Measurements from ENCODE around the gene NFIX. TPM values are rescaled to one million over a fixed set of nuclear protein-coding genes. Genes with fewer than 3 reads are reported as not detected.

NFIX gene
- total and polyA plus RNA-seq, 9 of the 15 experiments (the other 6 are each of a cell fraction or from before 2014, with no cell fraction given), result 0.28 to 26.8 (median 5.4) TPM

DNA sequence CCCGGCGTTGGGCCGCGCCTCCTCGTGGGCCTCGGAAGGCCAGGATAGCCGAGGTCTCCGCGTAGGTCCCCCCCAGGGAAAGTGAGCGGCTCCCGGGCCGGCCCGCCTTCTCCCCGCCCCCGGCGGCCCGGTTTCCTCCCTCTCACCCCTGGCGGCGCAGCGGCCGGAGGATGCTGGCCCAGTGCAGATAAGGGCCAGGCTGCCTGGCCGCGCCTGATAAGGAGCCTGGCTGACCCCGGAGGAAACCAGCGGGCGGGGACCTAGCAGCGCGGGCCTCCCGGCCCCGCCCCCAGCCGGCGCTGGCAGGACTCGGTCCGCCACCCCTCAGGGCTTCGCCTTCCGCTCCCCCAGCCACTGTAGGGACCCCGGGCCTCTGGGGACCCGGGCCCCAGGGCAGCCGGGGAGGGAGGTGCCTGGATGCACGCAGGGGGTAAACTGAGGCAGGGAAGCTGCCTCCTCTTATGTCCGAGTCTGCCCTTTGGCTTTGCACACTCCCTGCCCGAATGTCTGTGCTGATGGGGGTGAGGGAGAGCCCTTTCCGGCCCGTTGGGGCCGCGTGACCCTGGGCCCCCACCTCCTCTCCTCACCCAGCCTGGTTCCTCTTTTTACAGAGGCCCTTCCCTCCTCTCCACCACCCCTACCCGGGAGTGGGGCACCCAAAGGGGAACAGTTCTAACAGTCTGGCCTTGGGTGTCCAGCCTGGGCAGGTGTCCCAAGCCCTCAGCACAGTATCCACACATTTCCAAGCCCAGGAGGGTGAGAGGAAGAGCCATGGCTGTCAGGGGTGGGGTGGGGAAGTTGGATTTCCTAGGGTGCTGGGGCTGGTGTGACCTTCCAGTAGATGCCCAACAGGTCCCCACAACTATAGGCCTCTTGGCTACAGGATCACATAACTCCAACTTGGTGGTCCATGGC, 107.6 kb downstream of the NFIX start, which contains the start of gene LYL1 (continued):
- TF ChIP-seq, protein P1, sequence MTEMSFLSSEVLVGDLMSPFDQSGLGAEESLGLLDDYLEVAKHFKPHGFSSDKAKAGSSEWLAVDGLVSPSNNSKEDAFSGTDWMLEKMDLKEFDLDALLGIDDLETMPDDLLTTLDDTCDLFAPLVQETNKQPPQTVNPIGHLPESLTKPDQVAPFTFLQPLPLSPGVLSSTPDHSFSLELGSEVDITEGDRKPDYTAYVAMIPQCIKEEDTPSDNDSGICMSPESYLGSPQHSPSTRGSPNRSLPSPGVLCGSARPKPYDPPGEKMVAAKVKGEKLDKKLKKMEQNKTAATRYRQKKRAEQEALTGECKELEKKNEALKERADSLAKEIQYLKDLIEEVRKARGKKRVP (CRISPR knock-in tag; IDR thresholded peaks at IDR 0.05), result peak; percentile 21; the same call in 1 of the 2 replicates
- TF ChIP-seq GTF2A2 (tag; IDR thresholded peaks at IDR 0.05) (no peak), SRF (CRISPR knock-in tag; IDR thresholded peaks at IDR 0.05) (peak in 1 of 2 experiments; percentile 81; a peak in 2 of 4 replicates), ILK (tag; IDR thresholded peaks at IDR 0.05; ENCODE audit: borderline replicate concordance, low read depth) (no peak), MED1 (CRISPR knock-in tag; IDR thresholded peaks at IDR 0.05; ENCODE audit: borderline replicate concordance) (no peak), IFI16 (CRISPR knock-in tag; IDR thresholded peaks at IDR 0.05) (0 out of 2 replicates have a peak, but pooled peaks have one; percentile 12), KDM4B (IDR thresholded peaks at IDR 0.05; ENCODE audit: borderline replicate concordance in 2 of 2, low read depth in 1 of 2) (no peak; a peak in 1 of 4 replicates), SMARCA4 (IDR thresholded peaks at IDR 0.05) (peak; percentile 94), CXXC5 (CRISPR knock-in tag; IDR thresholded peaks at IDR 0.05) (peak; percentile 100), MCM7 (IDR thresholded peaks at IDR 0.05) (no peak), MAZ (CRISPR knock-in tag; conservative IDR thresholded peaks at IDR 0.05 in 1 of 2, IDR thresholded peaks at IDR 0.05 in 1 of 2) (peak; percentile 98 to 99), EP300 (IDR thresholded peaks at IDR 0.05; ENCODE audit: low read length) (peak; percentile 98)
- TF ChIP-seq, protein P2, sequence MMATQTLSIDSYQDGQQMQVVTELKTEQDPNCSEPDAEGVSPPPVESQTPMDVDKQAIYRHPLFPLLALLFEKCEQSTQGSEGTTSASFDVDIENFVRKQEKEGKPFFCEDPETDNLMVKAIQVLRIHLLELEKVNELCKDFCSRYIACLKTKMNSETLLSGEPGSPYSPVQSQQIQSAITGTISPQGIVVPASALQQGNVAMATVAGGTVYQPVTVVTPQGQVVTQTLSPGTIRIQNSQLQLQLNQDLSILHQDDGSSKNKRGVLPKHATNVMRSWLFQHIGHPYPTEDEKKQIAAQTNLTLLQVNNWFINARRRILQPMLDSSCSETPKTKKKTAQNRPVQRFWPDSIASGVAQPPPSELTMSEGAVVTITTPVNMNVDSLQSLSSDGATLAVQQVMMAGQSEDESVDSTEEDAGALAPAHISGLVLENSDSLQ (IDR thresholded peaks at IDR 0.05), result no peak; the same call in 1 of the 2 replicates
- TF ChIP-seq, protein P3, sequence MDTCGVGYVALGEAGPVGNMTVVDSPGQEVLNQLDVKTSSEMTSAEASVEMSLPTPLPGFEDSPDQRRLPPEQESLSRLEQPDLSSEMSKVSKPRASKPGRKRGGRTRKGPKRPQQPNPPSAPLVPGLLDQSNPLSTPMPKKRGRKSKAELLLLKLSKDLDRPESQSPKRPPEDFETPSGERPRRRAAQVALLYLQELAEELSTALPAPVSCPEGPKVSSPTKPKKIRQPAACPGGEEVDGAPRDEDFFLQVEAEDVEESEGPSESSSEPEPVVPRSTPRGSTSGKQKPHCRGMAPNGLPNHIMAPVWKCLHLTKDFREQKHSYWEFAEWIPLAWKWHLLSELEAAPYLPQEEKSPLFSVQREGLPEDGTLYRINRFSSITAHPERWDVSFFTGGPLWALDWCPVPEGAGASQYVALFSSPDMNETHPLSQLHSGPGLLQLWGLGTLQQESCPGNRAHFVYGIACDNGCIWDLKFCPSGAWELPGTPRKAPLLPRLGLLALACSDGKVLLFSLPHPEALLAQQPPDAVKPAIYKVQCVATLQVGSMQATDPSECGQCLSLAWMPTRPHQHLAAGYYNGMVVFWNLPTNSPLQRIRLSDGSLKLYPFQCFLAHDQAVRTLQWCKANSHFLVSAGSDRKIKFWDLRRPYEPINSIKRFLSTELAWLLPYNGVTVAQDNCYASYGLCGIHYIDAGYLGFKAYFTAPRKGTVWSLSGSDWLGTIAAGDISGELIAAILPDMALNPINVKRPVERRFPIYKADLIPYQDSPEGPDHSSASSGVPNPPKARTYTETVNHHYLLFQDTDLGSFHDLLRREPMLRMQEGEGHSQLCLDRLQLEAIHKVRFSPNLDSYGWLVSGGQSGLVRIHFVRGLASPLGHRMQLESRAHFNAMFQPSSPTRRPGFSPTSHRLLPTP (IDR thresholded peaks at IDR 0.05; ENCODE audit: borderline replicate concordance, extremely low read depth, insufficient read length), result no peak
- TF ChIP-seq, protein P4, sequence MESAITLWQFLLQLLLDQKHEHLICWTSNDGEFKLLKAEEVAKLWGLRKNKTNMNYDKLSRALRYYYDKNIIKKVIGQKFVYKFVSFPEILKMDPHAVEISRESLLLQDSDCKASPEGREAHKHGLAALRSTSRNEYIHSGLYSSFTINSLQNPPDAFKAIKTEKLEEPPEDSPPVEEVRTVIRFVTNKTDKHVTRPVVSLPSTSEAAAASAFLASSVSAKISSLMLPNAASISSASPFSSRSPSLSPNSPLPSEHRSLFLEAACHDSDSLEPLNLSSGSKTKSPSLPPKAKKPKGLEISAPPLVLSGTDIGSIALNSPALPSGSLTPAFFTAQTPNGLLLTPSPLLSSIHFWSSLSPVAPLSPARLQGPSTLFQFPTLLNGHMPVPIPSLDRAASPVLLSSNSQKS (CRISPR knock-in tag; IDR thresholded peaks at IDR 0.05), result no peak
- TF ChIP-seq, protein P5, sequence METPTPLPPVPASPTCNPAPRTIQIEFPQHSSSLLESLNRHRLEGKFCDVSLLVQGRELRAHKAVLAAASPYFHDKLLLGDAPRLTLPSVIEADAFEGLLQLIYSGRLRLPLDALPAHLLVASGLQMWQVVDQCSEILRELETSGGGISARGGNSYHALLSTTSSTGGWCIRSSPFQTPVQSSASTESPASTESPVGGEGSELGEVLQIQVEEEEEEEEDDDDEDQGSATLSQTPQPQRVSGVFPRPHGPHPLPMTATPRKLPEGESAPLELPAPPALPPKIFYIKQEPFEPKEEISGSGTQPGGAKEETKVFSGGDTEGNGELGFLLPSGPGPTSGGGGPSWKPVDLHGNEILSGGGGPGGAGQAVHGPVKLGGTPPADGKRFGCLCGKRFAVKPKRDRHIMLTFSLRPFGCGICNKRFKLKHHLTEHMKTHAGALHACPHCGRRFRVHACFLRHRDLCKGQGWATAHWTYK (CRISPR knock-in tag; IDR thresholded peaks at IDR 0.05), result peak; percentile 85
